OCI-LY7 (cell line): Measurements from ENCODE around the gene TRAPPC10. TPM values are rescaled to one million over a fixed set of nuclear protein-coding genes. Genes with fewer than 3 reads are reported as not detected.
A peak's percentile ranks its signal among the peaks of the same experiment; 100 is the strongest.

ENCODE experiments used
- BruUV-seq: library from RNA; stranded (reverse); fragments of 400-500 nt; replicated peaks from 2 replicates; lab custom pipeline; 2021; lab: Mats Ljungman, UMichigan
- CTCF ChIA-PET: fragments of 300-600 bp; sonication (Branson Sonifier 250); formaldehyde crosslinking; loops from one replicate; lab custom pipeline; 2022; ENCODE audit warnings: antibody characterized with exemption; ENCODE audit not compliant: unreplicated experiment; lab: Charles Lee
- POLR2A ChIA-PET: fragments of 300-600 bp; sonication (Branson Sonifier 250); formaldehyde crosslinking; loops from one replicate; lab custom pipeline; 2022; ENCODE audit warnings: antibody characterized with exemption; lab: Charles Lee
- DNase-seq: peaks from one replicate; pipeline ENCODE4 v3.0.0-alpha.2; 2015; ENCODE audit warnings: low spot score
- H2AFZ ChIP-seq: fragments of 200-600 bp; sonication (generic), shearing (Covaris generic); 2 replicates; pipeline ENCODE4 v1.6.1; 2014; ENCODE audit warnings: mild to moderate bottlenecking, antibody characterized with exemption, low read length, moderate library complexity
- H3K27ac ChIP-seq: fragments of 200-600 bp; sonication (generic); 2 replicates; pipeline ENCODE4 v1.5.1; 2014; ENCODE audit warnings: mixed run types, low read depth, mild to moderate bottlenecking, moderate library complexity, low read length, inconsistent platforms; ENCODE audit not compliant: poor library complexity, severe bottlenecking
- H3K36me3 ChIP-seq: fragments of 200-600 bp; sonication (generic); 2 replicates; pipeline ENCODE4 v1.6.1; 2014; ENCODE audit warnings: mild to moderate bottlenecking, antibody characterized with exemption, low read length, moderate library complexity, mixed read lengths; ENCODE audit not compliant: insufficient read depth
- H3K4me1 ChIP-seq: fragments of 200-600 bp; sonication (generic); 2 replicates; pipeline ENCODE4 v1.5.1; 2014; ENCODE audit warnings: mild to moderate bottlenecking, low read length; ENCODE audit not compliant: insufficient read depth, poor library complexity, severe bottlenecking
- H3K4me2 ChIP-seq: fragments of 200-600 bp; sonication (generic); 2 replicates; pipeline ENCODE4 v1.6.1; 2014; ENCODE audit warnings: mild to moderate bottlenecking, low read length
- H3K4me3 ChIP-seq: fragments of 200-600 bp; sonication (generic); 2 replicates; pipeline ENCODE4 v1.5.1; 2014; ENCODE audit warnings: mild to moderate bottlenecking, low read depth, low read length; ENCODE audit not compliant: poor library complexity, severe bottlenecking
- H3K79me2 ChIP-seq: fragments of 200-600 bp; sonication (generic); 2 replicates; pipeline ENCODE4 v1.6.1; 2016; ENCODE audit warnings: low read depth, mild to moderate bottlenecking, low read length, moderate library complexity, mixed read lengths; ENCODE audit not compliant: insufficient read depth
- H3K9me2 ChIP-seq: fragments of 200-600 bp; sonication (generic); 2 replicates; pipeline ENCODE4 v1.6.1; 2016; ENCODE audit warnings: mild to moderate bottlenecking, low read length, mixed read lengths; ENCODE audit not compliant: insufficient read depth
- H3K9me3 ChIP-seq: fragments of 200-600 bp; sonication (generic); 2 replicates; pipeline ENCODE4 v1.6.1; 2014; ENCODE audit warnings: mild to moderate bottlenecking, mixed run types, low read length, mixed read lengths
- H4K20me1 ChIP-seq: fragments of 200-600 bp; sonication (generic); 2 replicates; pipeline ENCODE4 v1.6.1; 2014; ENCODE audit warnings: mild to moderate bottlenecking, antibody characterized with exemption, low read length, moderate library complexity, mixed read lengths; ENCODE audit not compliant: insufficient read depth
- EZH2phosphoT487 ChIP-seq: fragments of 200-600 bp; sonication (generic); IDR thresholded peaks from 2 replicates; pipeline ENCODE4 v1.6.1; 2018; ENCODE audit warnings: low read depth, borderline replicate concordance, mild to moderate bottlenecking, mixed run types, antibody characterized with exemption, low read length, moderate library complexity, mixed read lengths
- intact Hi-C: fragments of 100-400 bp; cut with micrococcal nuclease; formaldehyde crosslinking; loops from one replicate; pipeline ENCODE4 v1.10.0; 2022; ENCODE audit not compliant: unreplicated experiment
- total RNA-seq, 2 experiments: library from RNA; depleted of rRNA in 1 of 2; stranded (reverse); fragments of >200 nt in 1 of 2; shearing (Covaris generic) in 1 of 2; gene quantifications; 2 replicates each; pipeline ENCODE4 v1.2.3, GENCODE V29; 2014 to 2022
- TF ChIP-seq, protein P1 (sequence below): fragments of 200-600 bp; sonication (generic); conservative IDR thresholded peaks from 2 replicates; pipeline ENCODE4 v1.5.1; 2014; ENCODE audit warnings: mild to moderate bottlenecking, antibody characterized with exemption, low read length, moderate library complexity, mixed read lengths

Gene TRAPPC10
- total RNA-seq, 2 experiments from 2014 or later, result 37.4 to 54.7 TPM

- H3K9me2 ChIP-seq, result no peaks in the 10 kb centered on the region
- H3K27ac ChIP-seq, result no peak overlapping the region
- CTCF ChIA-PET, result no interaction called here
- no peaks in the 10 kb centered on the region for H3K9me3 ChIP-seq
- no peaks in the 10 kb centered on the region for H3K4me1 ChIP-seq
- POLR2A ChIA-PET, result no interaction called here
- no peak overlapping the region for H3K4me3 ChIP-seq
- no peak for DNase-seq
- intact Hi-C loops, result no loop called here
- BruUV-seq, result no TSS peak
- no peaks in the 10 kb centered on the region for H3K79me2 ChIP-seq
- H4K20me1 ChIP-seq, result no peaks in the 10 kb centered on the region
- no peak for TF ChIP-seq EZH2phosphoT487
- TF ChIP-seq, protein P1, sequence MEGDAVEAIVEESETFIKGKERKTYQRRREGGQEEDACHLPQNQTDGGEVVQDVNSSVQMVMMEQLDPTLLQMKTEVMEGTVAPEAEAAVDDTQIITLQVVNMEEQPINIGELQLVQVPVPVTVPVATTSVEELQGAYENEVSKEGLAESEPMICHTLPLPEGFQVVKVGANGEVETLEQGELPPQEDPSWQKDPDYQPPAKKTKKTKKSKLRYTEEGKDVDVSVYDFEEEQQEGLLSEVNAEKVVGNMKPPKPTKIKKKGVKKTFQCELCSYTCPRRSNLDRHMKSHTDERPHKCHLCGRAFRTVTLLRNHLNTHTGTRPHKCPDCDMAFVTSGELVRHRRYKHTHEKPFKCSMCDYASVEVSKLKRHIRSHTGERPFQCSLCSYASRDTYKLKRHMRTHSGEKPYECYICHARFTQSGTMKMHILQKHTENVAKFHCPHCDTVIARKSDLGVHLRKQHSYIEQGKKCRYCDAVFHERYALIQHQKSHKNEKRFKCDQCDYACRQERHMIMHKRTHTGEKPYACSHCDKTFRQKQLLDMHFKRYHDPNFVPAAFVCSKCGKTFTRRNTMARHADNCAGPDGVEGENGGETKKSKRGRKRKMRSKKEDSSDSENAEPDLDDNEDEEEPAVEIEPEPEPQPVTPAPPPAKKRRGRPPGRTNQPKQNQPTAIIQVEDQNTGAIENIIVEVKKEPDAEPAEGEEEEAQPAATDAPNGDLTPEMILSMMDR, result no peak
- H3K4me2 ChIP-seq, result no peak overlapping the region
- H3K36me3 ChIP-seq, result no peaks in the 10 kb centered on the region
- no peak overlapping the region for H2AFZ ChIP-seq
Measured at GRCh38 chr21:43983390-43983789, 28.7 kb upstream of the TRAPPC10 start.

- POLR2A ChIA-PET, result interaction anchor here (0.7 kb wide), 1 partner anchor 61 kb away, joined by 7 read pairs; no protein-coding TSS in a partner anchor
- no peak for TF ChIP-seq EZH2phosphoT487
- TF ChIP-seq, protein P1, result no peak
- TSS peak; percentile 63 for BruUV-seq
Measured at GRCh38 chr21:43983860-43984420, 28.2 kb upstream of the TRAPPC10 start.

GRCh38 chr21:43984905-43985689, 27.0 kb upstream of the TRAPPC10 start:
- H3K4me3 ChIP-seq, result no peak overlapping the region
- BruUV-seq, result no TSS peak
- intact Hi-C loops, result no loop called here
- ChIA-PET CTCF (no interaction called here), POLR2A (interaction anchor here (0.7 kb wide), 4 partner anchors 60 to 1029 kb away, joined by 3 to 7 read pairs (median 5); no protein-coding TSS in a partner anchor)
- no peak overlapping the region for H3K4me2 ChIP-seq
- H2AFZ ChIP-seq, result no peak overlapping the region
- H3K27ac ChIP-seq, result no peak overlapping the region
- H3K9me3 ChIP-seq, result no peaks in the 10 kb centered on the region
- H4K20me1 ChIP-seq, result no peaks in the 10 kb centered on the region
- H3K79me2 ChIP-seq, result no peaks in the 10 kb centered on the region
- H3K4me1 ChIP-seq, result no peaks in the 10 kb centered on the region
- no peak for TF ChIP-seq EZH2phosphoT487
- TF ChIP-seq, protein P1, result no peak
- no peaks in the 10 kb centered on the region for H3K9me2 ChIP-seq
- DNase-seq, result no peak
- no peaks in the 10 kb centered on the region for H3K36me3 ChIP-seq

More at GRCh38 chr21:43983860-43984420, 28.2 kb upstream of the TRAPPC10 start:
- no peak for DNase-seq
- no peaks in the 10 kb centered on the region for H3K79me2 ChIP-seq
- intact Hi-C loops, result no loop called here
- no peak overlapping the region for H2AFZ ChIP-seq
- no peaks in the 10 kb centered on the region for H4K20me1 ChIP-seq
- CTCF ChIA-PET, result no interaction called here
- no peaks in the 10 kb centered on the region for H3K4me1 ChIP-seq
- no peaks in the 10 kb centered on the region for H3K36me3 ChIP-seq
- no peak overlapping the region for H3K4me2 ChIP-seq
- H3K4me3 ChIP-seq, result no peak overlapping the region
- H3K27ac ChIP-seq, result no peak overlapping the region
- no peaks in the 10 kb centered on the region for H3K9me3 ChIP-seq
- no peaks in the 10 kb centered on the region for H3K9me2 ChIP-seq
